Esophagus squamous epithelium (tissue), 4 donors: ENCODE data around the gene CDAN1.

Experiments used
- CTCF ChIP-seq, 6 experiments: fragments of 450-650 bp in 4 of 6; fragments of 200-600 bp in 2 of 6; sonication (generic) in 2 of 6; IDR thresholded peaks; one replicate each; pipeline ENCODE4 v1.5.1; 2016 to 2019; ENCODE audit warnings: antibody characterized with exemption in 6 of 6, mild to moderate bottlenecking in 4 of 6, moderate library complexity in 4 of 6
- POLR2A ChIP-seq, 4 donors: fragments of 450-650 bp; IDR thresholded peaks; one replicate each; pipeline ENCODE4 v1.6.1; 2017; ENCODE audit warnings: antibody characterized with exemption in 4 of 4, mild to moderate bottlenecking in 4 of 4, moderate library complexity in 3 of 4

- no peak for TF ChIP-seq CTCF (IDR thresholded peaks at IDR 0.05)
- TF ChIP-seq POLR2A (IDR thresholded peaks at IDR 0.05): no peak
Measured at GRCh38 chr15:42688301-42688700, 48.6 kb downstream of the CDAN1 start.
